Gastroesophageal sphincter (tissue), 3 donors: ENCODE results near the gene FAM9C.

Experiments used
- CTCF ChIP-seq, 4 experiments: fragments of 200-600 bp in 2 of 4; fragments of 450-650 bp in 2 of 4; sonication (generic) in 1 of 4; IDR thresholded peaks; one replicate each; pipeline ENCODE4 v1.5.1; 2017 to 2019; ENCODE audit warnings: antibody characterized with exemption in 4 of 4, mild to moderate bottlenecking in 2 of 4, moderate library complexity in 2 of 4
- EP300 ChIP-seq: sonication (generic); formaldehyde crosslinking; IDR thresholded peaks from one replicate; pipeline ENCODE4 v1.6.1; 2017; ENCODE audit warnings: antibody characterized with exemption, mild to moderate bottlenecking

DNA sequence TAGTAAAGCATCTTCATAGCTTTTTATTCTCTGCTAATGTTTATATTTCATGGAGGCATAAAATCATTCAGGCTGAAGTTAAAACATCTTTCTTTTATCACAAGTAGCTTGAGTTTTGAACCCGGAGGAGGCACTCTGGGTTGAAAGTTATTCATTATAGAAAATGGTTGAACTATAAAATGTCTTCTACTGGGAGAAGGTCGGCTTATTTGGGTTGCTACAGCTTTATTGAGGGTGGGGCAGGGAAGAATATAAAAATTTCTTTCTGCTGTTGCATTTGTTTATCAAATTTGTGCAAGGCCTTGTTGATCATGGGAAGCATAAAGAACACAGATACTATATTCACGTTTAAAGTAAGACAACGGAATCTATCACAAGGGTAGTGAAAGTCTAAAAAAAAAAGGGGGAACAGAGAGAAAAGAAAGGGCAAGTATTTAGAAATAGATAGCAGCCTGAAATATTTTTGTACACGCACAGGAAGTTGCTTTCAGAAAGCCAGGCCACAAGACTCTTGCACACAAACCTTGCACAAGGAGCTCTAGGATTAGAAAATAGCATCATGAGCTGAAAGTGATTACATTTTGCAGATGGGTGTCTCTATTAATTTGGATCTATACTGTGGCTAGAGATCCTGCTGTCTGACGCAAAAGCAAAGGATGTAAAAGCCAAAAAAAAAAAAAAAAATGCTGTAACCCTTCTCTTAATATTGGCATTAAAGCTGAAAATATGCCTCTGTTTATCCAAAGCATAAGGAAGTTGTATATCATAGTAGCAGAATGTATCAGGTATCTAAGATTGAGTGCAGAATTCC lies 37.2 kb upstream of the FAM9C start:
- TF ChIP-seq CTCF (IDR thresholded peaks at IDR 0.05) (no peak), EP300 (no peak)
